Glutamatergic neuron (in vitro differentiated cells): ENCODE data around the gene AMOTL1. TPM values are rescaled to one million over a fixed set of nuclear protein-coding genes. Genes with fewer than 3 reads are reported as not detected.

Experiments
- DNase-seq: peaks from one replicate; pipeline ENCODE4 v3.0.0; 2022
- H3K27ac Mint-ChIP-seq: one replicate; pipeline ENCODE4 v1.8.0; 2020; ENCODE audit warnings: mild to moderate bottlenecking, mixed read lengths, inconsistent platforms; ENCODE audit not compliant: unreplicated experiment
- H3K27me3 Mint-ChIP-seq: one replicate; pipeline ENCODE4 v1.8.0; 2020; ENCODE audit warnings: mild to moderate bottlenecking, moderate library complexity, mixed read lengths, inconsistent platforms; ENCODE audit not compliant: unreplicated experiment
- H3K36me3 Mint-ChIP-seq: one replicate; pipeline ENCODE4 v1.8.0; 2020; ENCODE audit warnings: mild to moderate bottlenecking, mixed read lengths, inconsistent platforms; ENCODE audit not compliant: unreplicated experiment
- H3K4me1 Mint-ChIP-seq: one replicate; pipeline ENCODE4 v1.8.0; 2020; ENCODE audit warnings: mild to moderate bottlenecking, low read depth, mixed read lengths, inconsistent platforms; ENCODE audit not compliant: unreplicated experiment
- H3K4me3 Mint-ChIP-seq: one replicate; pipeline ENCODE4 v1.8.0; 2020; ENCODE audit warnings: mild to moderate bottlenecking, mixed read lengths, inconsistent platforms; ENCODE audit not compliant: unreplicated experiment
- H3K9me3 Mint-ChIP-seq: one replicate; pipeline ENCODE4 v1.8.0; 2020; ENCODE audit warnings: mild to moderate bottlenecking, moderate library complexity, mixed read lengths, inconsistent platforms; ENCODE audit not compliant: unreplicated experiment
- total RNA-seq: library from RNA; stranded (reverse); fragmentation: NEBNext Ultra II Directional; extraction: Animal tissue kit (Norgen Biotek cat#: 25700); gene quantifications from one replicate; pipeline ENCODE4 v1.2.1, GENCODE V29; 2021; ENCODE audit not compliant: unreplicated experiment
- TF ChIP-seq, protein P1 (sequence below): fragments of 200-600 bp; sonication (generic); IDR thresholded peaks from one replicate; pipeline ENCODE4 v1.5.0; 2021; ENCODE audit not compliant: partially characterized antibody, unreplicated experiment

Gene AMOTL1
- total RNA-seq, 1 donor from 2014 or later = 27.6 TPM

DNA sequence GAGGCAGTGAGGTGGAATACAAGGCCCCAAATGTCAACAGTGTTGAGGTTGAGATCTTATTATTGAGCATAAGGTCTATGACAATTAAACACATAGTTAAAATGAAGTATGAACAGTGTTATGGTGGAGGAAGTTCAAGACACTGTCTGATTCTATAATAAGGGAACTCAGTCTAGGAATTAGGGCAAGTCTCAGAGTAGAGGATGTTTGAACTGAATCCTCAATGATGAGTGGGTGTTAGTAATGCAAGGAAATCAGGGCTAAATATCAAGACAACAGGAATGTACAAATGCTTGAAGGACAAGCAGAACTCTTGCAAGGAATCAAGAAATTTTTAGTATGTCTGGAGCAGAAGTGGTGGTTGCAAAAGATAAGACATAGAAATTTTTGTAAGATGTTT lies 152.2 kb downstream of the AMOTL1 start:
- no peak for DNase-seq
- H3K36me3 Mint-ChIP-seq = no peaks in the 10 kb centered on the region
- peaks cover 3% of the 10 kb centered on the region for H3K9me3 Mint-ChIP-seq
- no peaks in the 10 kb centered on the region for H3K27me3 Mint-ChIP-seq
- TF ChIP-seq, protein P1, sequence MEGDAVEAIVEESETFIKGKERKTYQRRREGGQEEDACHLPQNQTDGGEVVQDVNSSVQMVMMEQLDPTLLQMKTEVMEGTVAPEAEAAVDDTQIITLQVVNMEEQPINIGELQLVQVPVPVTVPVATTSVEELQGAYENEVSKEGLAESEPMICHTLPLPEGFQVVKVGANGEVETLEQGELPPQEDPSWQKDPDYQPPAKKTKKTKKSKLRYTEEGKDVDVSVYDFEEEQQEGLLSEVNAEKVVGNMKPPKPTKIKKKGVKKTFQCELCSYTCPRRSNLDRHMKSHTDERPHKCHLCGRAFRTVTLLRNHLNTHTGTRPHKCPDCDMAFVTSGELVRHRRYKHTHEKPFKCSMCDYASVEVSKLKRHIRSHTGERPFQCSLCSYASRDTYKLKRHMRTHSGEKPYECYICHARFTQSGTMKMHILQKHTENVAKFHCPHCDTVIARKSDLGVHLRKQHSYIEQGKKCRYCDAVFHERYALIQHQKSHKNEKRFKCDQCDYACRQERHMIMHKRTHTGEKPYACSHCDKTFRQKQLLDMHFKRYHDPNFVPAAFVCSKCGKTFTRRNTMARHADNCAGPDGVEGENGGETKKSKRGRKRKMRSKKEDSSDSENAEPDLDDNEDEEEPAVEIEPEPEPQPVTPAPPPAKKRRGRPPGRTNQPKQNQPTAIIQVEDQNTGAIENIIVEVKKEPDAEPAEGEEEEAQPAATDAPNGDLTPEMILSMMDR = no peak
- H3K27ac Mint-ChIP-seq = no peak overlapping the region
- peaks cover 8% of the 10 kb centered on the region for H3K4me1 Mint-ChIP-seq
- H3K4me3 Mint-ChIP-seq = no peak overlapping the region

DNA sequence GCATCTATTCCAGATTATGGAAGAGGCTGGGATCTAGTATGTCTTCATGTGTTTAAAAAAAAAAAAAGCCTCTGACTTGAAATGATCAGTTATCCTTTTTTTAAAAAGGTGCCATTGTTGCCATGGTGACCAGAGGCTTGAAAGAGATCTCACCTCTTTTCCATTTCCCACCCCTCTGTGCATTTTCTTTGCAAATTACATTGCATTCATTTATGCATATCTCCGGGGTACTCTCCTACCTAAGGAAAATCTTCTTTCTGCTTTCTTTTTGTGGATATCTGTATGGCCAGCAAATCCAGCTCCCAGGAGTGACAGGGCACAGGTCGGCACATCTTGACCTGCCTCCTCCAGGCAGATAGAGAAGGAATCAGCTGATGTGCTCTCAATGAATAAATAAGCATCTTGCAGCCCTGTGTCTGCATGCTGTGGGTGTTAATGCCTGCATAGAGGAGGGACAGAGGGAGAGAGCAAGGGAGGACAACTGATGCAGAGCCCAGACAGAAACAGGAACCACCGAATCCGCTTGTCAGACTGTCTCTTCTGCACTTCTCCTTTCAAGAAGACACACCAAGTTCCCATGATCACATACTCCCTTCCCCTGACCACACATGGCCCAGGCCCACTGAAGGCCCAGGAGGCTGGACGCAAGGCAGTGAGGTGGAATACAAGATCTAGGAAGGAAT lies 154.3 kb downstream of the AMOTL1 start:
- no peak overlapping the region for H3K4me3 Mint-ChIP-seq
- H3K36me3 Mint-ChIP-seq = no peaks in the 10 kb centered on the region
- peaks cover 3% of the 10 kb centered on the region for H3K9me3 Mint-ChIP-seq
- H3K4me1 Mint-ChIP-seq = peaks cover 12% of the 10 kb centered on the region
- TF ChIP-seq, protein P1 = no peak
- no peak for DNase-seq
- no peak overlapping the region for H3K27ac Mint-ChIP-seq
- no peaks in the 10 kb centered on the region for H3K27me3 Mint-ChIP-seq

DNA sequence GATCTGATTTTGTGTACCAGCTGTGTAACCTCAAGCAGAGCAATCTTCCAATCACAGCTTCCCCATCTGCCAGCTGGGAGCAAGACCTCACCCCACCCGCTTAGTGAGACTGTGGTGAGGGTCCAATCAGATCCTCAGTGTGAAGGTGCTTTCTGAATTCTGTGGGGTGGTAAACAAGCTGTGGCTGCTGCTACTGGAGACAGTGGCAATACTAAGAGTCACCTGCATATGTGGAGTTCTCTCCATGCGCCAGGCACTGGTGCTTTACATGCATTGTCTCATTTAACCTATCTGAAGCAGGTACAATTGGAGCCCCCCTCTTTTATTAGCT lies 154.8 kb downstream of the AMOTL1 start:
- H3K27me3 Mint-ChIP-seq = no peaks in the 10 kb centered on the region
- H3K27ac Mint-ChIP-seq = no peak overlapping the region
- H3K4me3 Mint-ChIP-seq = no peak overlapping the region
- no peak for DNase-seq
- peaks cover 12% of the 10 kb centered on the region for H3K4me1 Mint-ChIP-seq
- no peaks in the 10 kb centered on the region for H3K36me3 Mint-ChIP-seq
- H3K9me3 Mint-ChIP-seq = peaks cover 3% of the 10 kb centered on the region
- TF ChIP-seq, protein P1 = no peak

DNA sequence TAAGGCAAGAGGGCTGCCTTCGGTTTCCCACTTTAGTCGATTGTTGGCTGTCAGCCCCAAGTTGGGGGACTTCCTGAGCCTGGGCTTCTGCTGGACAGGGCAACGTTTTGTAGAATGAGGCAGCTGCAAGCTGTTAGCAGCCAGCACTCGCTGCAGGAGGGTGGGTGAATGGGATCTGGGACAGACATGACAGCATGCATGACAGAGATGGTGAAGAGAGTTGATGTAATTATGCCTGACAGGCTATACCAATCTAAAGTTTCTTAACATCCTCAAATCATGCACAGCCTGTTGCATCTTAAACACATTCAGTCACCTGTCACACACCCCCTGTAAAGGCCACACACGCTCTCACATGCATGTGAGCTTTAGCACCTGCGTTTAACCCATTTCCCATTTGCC lies 156.0 kb downstream of the AMOTL1 start:
- TF ChIP-seq, protein P1 = no peak
- H3K27me3 Mint-ChIP-seq = peaks cover 4% of the 10 kb centered on the region
- peaks cover 3% of the 10 kb centered on the region for H3K9me3 Mint-ChIP-seq
- H3K4me1 Mint-ChIP-seq = peaks cover 12% of the 10 kb centered on the region
- DNase-seq = no peak
- no peak overlapping the region for H3K27ac Mint-ChIP-seq
- H3K36me3 Mint-ChIP-seq = no peaks in the 10 kb centered on the region
- H3K4me3 Mint-ChIP-seq = no peak overlapping the region

DNA sequence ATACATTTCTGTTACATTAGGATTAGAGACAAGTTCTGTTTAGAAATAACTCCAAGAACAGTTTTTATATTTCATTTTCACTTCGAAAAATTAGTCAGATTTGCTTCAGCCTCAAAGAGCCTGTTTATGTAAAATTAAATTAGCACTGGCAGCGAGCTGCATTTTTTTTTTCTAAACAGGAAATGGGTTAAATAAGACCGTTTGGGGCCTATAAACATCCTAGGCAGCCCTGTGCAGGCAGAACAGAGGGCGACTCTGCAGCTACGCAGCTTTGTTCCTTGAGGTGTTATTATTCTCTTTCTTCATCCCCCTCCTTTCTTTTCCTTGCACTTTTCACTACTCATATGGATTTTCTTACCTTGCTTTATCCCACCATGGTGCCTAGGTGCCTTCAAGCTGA lies 156.5 kb downstream of the AMOTL1 start:
- H3K27ac Mint-ChIP-seq = no peak overlapping the region
- H3K27me3 Mint-ChIP-seq = peaks cover 4% of the 10 kb centered on the region
- H3K4me1 Mint-ChIP-seq = peaks cover 12% of the 10 kb centered on the region

More for the DNA sequence above, 156.5 kb downstream of the AMOTL1 start:
- no peaks in the 10 kb centered on the region for H3K36me3 Mint-ChIP-seq
- H3K4me3 Mint-ChIP-seq = no peak overlapping the region
- TF ChIP-seq, protein P1 = no peak
- peaks cover 3% of the 10 kb centered on the region for H3K9me3 Mint-ChIP-seq
- no peak for DNase-seq
